Fibroblast of skin of left biceps (primary cell): Measurements from ENCODE around the gene ABCG2.
A peak's percentile ranks its signal among the peaks of the same experiment; 100 is the strongest.
"Not testable (repeated sequence)": the region's sequence is repeated elsewhere in the genome, so short reads cannot be mapped to it uniquely, and the experiment has no call there.

Source experiments
- DNase-seq, 2 experiments: peaks; one replicate each; pipeline ENCODE4 v3.0.0-alpha.2; 2013; ENCODE audit warnings: low read depth in 2 of 2

ABCG2 gene

DNA sequence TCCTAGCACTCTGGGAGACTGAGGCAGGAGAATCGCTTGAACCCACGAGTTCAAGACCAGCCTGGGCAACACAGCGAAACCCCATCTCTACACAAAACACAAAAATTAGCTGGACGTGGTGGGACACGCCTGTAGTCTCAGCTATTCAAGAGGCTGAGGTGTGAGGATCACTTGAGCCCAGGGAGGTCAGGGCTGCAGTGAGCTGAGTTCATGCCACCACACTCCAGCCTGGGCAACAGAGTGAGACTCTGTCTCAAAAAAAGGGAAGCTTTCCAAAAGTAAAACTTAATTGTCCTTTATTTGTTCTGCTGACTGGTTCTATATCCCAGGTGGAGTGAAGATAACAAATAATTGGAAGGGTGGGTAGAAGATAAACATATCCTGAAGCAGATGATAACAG, 45.6 kb downstream of the ABCG2 start:
- no peak for DNase-seq

- DNase-seq, result no peak
Observed at GRCh38 chr4:88110826-88111225, 47.6 kb downstream of the ABCG2 start.

DNA sequence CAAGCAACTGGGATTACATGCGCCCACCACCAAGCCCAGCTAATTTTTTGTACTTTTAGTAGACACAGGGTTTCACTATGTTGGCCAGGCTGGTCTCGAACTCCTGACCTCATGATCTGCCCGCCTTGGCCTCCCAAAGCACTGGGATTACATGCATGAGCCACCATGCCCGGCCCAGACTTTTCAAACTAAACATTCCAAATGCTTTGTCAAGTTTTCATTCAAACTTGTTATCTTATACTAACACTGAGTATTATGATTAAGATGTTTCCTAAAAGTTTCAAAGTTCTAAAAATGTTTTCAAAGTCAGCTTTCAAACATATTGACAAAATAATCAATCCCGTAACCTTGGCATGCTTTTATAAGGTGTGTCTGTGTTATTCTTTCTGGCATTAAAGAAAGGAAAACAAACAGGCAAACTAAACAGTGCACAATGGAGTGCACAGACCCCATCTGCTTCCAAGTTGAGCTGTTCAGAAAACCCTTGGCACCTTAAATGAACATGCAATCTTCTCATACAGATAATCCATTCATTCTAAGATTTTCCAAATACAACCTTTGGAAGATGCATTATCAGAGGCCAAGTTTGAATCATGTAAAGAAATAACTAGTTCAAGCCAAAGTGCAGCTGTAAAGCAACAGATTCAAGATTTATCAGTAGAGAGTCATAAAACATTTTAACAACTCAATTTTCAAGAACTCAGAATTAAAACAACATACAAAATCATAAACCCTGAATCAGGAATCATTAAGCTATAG, 49.1 kb downstream of the ABCG2 start:
- DNase-seq, result no peak

DNA sequence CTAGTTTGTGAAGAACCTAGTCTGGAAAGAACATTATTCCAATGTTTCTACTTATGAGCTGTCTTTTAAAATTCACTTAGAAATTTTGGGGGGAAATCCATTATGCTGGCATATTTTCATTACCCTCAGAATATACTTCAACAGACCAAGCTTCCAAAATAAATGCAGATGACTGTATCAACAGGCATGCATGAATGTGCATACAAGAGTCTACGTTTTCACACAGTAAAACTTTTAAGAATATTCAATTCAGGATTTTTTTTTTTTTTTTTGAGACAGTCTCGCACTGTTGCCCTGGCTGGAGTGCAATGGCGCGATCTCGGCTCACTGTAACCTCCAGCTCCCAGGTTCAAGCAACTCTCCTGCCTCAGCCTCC, 49.7 kb downstream of the ABCG2 start:
- no peak for DNase-seq

- DNase-seq, result not testable (repeated sequence)
Observed at GRCh38 chr4:88108108-88108465, 50.4 kb downstream of the ABCG2 start.

- DNase-seq, result no peak
Observed at GRCh38 chr4:88107406-88108107, 50.9 kb downstream of the ABCG2 start.

DNA sequence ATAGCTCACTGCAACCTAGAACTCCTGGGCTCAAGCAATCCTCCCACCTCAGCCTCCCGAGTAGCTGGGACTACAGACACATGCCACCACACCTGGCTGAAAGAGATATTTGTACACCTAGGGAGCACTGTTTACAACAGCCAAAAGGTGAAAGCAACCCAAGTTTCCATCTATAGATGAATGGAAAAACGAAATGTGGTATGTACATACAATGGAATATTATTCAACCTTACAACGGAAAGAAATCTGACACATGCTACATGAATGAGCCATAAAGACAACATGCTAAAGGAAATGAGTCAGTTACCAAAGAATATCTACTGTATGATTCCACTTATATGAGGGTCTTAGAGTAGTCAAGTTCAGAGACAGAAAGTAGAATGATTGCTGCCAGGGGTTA, 52.2 kb downstream of the ABCG2 start:
- DNase-seq, result peak; percentile 4 to 5

GRCh38 chr4:88104902-88105610, 53.4 kb downstream of the ABCG2 start:
- peak; percentile 21 to 27 for DNase-seq

- DNase-seq, result no peak
Observed at GRCh38 chr4:88102026-88102425, 56.4 kb downstream of the ABCG2 start.

DNA sequence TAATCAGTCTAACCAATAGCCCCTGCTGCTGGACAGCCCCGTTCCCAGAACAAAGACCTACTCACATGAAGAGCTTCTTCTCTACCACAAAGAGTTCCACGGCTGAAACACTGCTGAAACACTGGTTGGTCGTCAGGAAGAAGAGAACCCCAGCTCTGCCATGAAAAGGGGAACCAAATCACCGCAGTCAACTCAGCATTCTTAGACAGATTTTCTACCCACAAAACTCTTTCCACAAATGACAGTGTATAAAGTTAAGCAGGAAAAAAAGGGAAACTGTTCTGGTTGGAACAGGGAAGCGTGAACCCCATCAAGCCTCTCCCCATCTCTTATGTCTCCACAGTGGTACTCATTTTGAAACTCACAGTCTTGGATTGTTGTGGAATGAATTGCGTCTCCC, 57.3 kb downstream of the ABCG2 start:
- no peak for DNase-seq

DNA sequence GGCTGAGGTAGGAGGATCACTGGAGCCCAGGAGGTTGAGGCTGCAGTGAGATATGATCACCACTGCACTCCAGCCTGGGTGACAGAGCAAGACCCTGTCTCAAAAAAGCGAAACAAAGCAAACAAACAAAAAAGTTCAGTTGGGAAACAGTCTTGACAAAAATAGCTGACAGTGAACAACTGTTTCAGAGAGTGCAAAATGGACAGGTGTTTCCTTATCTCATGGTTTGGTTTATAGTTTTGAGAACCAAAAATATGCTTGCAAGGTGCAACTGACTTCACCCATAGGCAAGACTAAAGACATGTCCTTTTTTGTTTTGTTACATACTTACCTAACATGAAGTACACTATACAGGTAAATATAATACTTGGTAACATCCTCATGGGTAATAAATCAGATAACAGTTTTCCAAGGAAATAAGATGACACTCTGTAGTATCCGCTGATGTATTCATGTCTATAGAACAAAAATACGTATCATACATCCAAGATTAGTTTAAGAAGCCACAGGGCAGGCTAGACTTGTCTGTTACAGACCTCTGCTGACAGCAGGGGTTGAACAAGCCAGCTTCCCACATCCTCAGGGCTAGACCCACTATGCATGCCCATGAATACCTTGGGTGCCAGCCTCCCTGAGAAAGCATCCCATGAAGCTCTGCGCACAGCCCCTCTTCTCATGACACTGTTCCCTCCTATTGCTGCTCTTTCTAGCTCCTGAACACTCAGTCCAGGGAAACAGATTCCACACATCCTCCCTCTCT, 59.3 kb downstream of the ABCG2 start:
- DNase-seq, result no peak

DNA sequence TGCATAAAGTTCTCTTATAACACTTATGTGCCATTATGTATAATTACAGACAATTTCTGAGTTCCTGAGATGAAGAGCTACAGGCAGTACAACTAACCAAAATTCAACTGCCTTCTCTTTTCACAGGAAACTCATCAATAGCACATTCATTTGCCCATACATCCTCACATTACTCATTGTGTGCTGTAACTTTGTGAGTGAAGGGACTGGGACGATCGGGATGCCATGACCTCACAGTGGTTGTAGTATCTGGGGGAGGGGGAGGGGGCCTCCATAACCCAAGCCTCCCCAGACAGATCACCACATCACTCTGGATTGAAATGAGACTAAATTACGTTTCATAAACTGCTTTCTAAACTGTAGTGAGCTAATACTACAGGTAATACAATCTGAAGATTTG, 60.7 kb downstream of the ABCG2 start:
- no peak for DNase-seq

- no peak for DNase-seq
Observed at GRCh38 chr4:88097301-88097700, 61.1 kb downstream of the ABCG2 start.

DNA sequence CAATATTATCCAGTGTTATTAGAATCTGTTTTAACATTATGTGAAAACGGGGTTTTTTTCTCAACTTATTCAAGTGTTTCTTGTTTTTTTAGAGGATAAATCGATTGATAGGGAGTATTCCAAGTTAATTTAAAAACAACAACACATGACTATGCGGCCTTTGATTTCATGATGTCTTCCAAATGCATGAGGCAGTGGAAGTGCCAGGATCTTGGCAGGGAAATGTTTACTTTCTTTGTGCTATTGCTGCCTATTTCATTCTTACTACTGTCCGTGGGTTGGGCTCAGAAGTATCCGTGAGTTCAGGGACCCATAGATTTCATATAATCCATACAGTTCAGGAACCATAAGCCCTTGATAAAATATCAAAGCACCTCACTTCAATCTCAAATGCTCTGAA, 64.6 kb downstream of the ABCG2 start:
- no peak for DNase-seq

DNA sequence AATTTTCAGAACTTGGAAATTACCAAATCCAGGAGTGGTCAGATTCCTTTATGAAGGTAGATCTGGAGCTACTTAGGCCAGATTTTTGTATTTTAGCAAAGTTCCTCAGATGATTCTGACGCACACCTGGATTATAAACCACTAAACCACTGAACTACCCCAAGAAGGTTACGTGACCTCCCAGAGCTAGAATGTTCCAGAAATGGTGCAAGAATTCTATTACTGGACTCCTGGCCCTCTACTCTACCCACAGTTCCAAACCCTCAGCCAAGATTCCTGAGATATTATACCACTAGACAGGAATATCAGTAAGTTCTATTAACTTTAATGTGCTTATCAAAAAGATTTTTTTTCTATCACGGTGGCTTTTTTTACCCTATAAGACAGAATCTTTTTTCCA, 67.1 kb downstream of the ABCG2 start:
- DNase-seq, result no peak

- DNase-seq, result no peak
Observed at GRCh38 chr4:88090898-88091297, 67.5 kb downstream of the ABCG2 start.

DNA sequence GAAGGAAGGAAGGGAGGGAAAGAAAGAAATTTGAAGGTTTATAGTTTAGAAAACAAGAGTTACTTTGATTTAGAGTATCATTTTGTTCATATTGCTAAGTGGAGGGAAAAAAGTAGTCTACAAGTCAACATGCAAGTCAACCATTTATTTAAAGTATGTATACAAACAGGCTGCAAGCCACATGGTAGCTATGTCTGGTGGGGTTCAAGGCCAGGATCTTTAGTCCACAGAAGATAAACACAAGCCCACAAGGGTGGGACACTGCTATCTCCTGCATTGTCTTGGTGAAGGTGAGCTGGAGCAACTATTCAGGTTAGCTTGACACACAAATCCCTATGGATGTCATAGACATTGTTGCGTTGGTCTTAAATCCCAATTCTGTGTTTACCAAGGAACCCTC, 71.4 kb downstream of the ABCG2 start:
- no peak for DNase-seq

DNA sequence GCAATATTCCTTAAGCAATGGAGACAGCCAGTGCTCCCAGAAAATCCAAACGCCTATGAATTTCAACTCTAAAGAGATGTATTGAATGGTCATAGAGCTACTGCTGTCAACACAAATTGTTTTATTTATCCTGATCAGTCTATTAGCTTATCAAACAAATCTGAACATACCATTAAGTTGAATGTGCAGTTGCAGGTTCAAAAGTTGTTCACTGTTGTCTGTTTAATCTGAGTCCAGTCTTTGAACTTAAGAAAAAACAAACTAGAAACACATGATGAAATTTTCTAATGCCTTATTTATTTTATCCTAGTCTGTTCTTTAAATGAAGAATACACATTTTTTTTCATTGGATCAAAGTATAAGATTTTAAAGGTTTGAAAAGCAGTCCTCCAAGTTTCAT, 77.8 kb downstream of the ABCG2 start:
- DNase-seq, result no peak

DNA sequence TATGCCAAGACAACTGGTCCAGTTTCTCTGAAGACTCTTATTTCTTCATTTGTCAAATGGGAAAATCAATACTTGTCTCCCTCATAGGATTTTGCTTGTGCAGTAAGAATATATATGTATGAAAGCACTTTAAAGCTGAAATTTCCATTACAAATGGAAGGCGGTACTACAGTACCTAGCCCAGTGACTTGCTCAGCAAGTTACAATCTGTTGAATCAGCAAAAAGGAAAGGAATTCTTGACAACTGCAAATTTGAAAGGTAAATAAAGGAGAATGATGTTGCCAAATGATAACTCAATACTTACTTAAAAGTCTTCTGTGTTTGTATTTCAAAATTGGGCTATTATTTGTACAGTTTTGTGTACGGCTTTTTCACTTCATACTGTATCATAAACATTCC, 79.9 kb downstream of the ABCG2 start:
- DNase-seq, result no peak

DNA sequence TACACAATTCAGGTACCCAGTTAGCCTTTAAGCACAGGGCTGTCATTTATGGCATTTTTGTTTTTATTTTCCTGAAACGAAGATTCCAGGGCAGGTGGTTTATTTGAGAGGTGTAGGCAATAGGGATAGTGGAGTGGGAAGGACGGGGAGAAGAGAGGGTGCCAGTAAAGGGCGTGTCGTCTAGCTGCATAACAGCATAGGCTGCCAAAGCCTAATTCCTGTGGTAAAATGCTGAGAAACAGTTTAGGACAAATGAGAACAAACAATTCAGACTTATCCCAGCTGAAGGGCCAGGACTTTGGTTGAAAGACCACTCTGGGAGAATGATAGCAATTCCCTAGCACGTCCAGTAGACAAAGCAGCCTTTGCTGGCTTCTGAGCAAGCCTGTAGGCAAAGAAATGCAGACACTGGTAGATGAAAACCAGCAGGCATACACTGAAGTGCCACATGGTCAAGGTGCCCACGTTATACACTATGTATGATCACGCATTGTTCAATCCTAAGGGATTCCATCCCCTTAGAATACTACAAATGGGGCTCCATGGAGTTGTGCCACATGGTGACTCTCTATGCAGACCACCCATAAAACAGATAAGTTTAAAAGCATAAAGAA, 80.4 kb downstream of the ABCG2 start:
- no peak for DNase-seq

- DNase-seq, result no peak
Observed at GRCh38 chr4:88075336-88075735, 83.1 kb downstream of the ABCG2 start.

- DNase-seq, result no peak
Observed at GRCh38 chr4:88070031-88070430, 88.4 kb downstream of the ABCG2 start.
